HG03469 (cell line): ENCODE data around the gene ABCA6.

ENCODE experiments used
- ATAC-seq: cut with Tn5 transposase; IDR thresholded peaks from one replicate; pipeline ENCODE4 v1.9.1; 2021; ENCODE audit warnings: mild to moderate bottlenecking, moderate library complexity, moderate number of reproducible peaks; ENCODE audit not compliant: unreplicated experiment

The ABCA6 gene

GRCh38 chr17:69055334-69055733, 86.4 kb downstream of the ABCA6 start:
- no peak for ATAC-seq

GRCh38 chr17:69050999-69051775, 90.5 kb downstream of the ABCA6 start:
- ATAC-seq: no peak

GRCh38 chr17:69048634-69049033, 93.1 kb downstream of the ABCA6 start:
- ATAC-seq: no peak

DNA sequence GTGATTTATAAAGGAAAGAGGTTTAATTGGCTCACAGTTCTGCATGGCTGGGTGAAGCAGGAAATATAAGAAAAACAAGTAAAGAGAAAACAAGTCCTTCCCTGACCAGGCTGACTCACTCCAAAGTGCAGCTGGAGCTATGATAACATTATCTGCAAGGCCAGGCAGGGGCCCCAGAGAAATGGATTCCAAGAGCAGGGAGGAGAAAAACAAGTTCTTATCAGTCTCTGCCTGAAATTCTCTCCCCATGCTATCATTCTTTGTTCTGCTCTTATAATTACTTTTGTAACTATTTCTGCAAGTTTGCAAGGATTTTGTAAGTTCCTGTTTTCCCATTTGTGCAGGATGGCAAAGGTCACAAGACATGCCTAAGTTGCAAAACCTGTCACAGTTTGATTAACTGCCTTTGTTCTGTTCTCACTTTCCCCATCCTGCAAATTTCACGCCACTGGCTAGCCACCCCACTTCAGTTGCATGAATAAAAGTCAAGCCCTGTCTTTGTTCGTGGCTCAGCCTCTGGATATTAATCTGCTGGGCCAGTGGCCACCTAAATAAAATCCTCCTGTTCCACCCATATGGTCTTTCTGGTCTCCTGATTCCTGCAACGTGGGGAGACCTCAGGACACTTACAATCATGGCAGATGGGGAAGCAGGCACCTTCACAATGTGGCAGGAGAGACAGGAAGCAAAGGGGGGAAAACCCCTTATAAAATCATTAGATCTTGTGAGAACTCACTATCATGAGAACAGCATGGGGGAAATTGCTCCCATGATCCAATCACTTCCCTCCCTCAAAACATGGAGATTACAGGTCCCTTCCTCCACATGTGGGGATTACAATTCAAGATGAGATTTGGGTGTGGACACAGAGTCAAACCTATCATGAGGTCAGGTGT, 94.1 kb downstream of the ABCA6 start:
- ATAC-seq: no peak

DNA sequence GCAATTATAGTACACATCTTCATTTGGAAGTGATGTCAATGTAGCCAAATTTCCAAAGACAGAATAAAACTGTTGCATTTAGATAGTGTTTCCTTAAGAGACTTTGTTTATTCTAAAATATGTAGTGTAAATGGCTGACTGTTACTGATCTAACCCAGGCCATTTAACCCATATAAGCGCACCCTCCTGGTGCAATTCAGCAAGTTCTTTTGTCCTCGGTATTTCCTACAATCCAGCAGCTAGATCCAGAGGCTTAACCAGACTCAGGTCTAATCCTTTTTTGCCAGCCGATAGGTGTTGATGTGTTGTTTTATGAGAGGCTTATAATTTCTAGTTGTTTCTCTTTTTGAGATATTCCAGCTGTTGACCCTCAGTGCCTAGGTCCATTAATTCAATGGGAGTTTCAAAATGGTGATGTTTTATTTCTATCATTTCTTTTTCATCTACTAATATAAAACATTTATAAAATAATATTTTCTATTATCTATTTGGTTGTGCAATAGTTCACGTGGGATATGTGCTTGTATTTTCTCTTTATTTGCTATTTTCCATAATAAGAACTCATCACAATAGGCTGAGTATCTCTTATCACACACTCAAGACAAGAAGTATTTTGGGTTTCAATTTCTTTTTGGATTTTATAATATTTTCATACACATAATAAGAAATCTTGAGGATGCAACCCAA, 95.4 kb downstream of the ABCA6 start:
- ATAC-seq: no peak

DNA sequence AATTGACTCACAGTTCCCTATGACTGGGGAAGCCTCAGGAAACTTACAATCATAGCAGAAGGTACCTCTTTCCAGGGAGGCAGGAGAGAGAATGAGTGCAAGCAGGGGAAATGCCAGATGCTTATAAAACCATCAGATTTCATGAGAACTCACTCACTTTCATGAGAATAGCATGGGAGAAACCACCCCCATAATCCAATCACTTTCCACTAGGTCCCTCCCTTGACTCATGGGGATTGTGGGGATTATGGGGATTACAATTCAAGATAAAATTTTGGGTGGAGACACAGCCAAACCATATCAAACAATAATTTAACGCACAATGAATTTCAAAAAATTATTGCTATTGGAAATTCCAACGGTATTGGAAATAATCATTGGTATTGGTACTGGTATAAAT, 96.0 kb downstream of the ABCA6 start:
- ATAC-seq: no peak

DNA sequence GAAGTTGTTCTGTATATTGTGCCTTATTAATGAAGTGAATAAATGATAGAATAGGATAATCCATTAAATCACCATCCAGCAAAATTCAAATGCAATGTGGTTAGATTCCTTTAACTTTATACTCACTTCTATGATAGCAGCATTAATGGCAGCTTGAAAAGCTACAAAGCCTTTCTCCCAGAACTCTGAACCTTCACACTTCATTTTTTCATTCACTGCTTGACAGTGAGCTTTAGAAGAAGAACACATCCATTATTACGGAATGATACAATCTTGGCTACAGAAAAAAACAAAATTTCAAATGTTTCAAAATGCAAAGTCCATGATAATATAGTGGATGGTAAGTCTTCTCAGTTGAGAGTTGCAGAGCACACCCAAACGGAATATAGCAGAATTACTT, 97.3 kb downstream of the ABCA6 start:
- no peak for ATAC-seq

- ATAC-seq: no peak
Observed at GRCh38 chr17:69043098-69043734, 98.5 kb downstream of the ABCA6 start.

- no peak for ATAC-seq
Observed at GRCh38 chr17:69042308-69042707, 99.4 kb downstream of the ABCA6 start.

DNA sequence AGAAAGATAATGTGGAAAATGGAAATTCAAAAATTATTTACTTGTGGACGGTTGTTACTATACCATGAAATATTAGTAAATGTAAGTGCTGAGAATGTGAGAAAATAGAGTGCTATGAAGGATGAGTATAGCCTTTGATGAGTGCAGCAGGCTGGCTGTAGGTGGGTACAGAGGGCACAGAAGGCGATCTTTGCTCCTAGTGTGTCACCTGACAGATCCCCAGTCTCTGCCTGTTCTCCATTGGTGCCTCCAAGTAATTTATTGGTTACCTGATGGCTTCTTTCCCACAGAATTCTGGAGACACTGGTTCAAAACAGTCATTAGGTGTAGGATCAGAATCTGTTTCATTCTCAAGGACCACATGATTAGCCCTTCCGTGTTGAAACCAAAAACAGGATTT, 109.9 kb downstream of the ABCA6 start:
- ATAC-seq: no peak

DNA sequence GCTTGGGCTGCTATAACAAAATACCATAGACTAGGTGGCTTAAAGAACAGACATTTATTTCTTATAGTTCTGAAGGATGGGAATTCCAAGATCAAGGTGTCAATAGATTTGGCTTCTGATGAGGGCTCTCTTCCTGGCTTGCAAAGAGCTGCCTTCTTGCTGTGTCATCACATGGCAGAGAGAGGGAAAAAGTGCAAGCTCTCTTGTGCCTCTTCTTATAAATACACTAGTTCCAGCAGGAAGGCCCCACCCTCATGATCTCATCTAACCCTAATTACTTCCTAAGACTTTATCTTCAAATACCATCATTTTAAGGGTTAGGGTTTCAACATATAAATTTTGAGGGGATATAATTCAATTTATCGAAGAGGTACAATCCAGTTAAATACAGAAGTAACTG, 111.5 kb downstream of the ABCA6 start:
- no peak for ATAC-seq
